Hepatocyte (in vitro differentiated cells): ENCODE data around the gene CLEC14A.

Experiments used
- CTCF ChIP-seq: fragments of 200-600 bp; sonication (generic); IDR thresholded peaks from 2 replicates; pipeline ENCODE4 v1.5.1; 2016; ENCODE audit warnings: antibody characterized with exemption, mild to moderate bottlenecking; ENCODE audit not compliant: poor library complexity
- EZH2 ChIP-seq: fragments of 200-600 bp; sonication (generic); IDR thresholded peaks from 2 replicates; pipeline ENCODE4 v1.6.1; 2016; ENCODE audit warnings: antibody characterized with exemption, mild to moderate bottlenecking, borderline replicate concordance
- EZH2phosphoT487 ChIP-seq: fragments of 200-600 bp; sonication (generic); IDR thresholded peaks from one replicate; pipeline ENCODE4 v1.6.1; 2018; ENCODE audit warnings: antibody characterized with exemption, mild to moderate bottlenecking, low read depth, moderate library complexity; ENCODE audit not compliant: unreplicated experiment, severe bottlenecking

- TF ChIP-seq CTCF, result no peak
- TF ChIP-seq EZH2, result no peak
- no peak for TF ChIP-seq EZH2phosphoT487
Observed at GRCh38 chr14:38302034-38302433, 46.1 kb upstream of the CLEC14A start.
